Aorta (tissue), 5 donors: ENCODE measurements around the gene SPAG16. TPM values are rescaled to one million over a fixed set of nuclear protein-coding genes. Genes with fewer than 3 reads are reported as not detected.
A peak's percentile ranks its signal among the peaks of the same experiment; 100 is the strongest.
"Not testable (repeated sequence)": the region's sequence is repeated elsewhere in the genome, so short reads cannot be mapped to it uniquely, and the experiment has no call there.

ENCODE experiments used
- ATAC-seq: fragments of 200-7000 bp; cut with Tn5 transposase; one replicate; pipeline ENCODE4 v1.9.1; 2022; ENCODE audit warnings: moderate library complexity; ENCODE audit not compliant: low FRiP score
- DNase-seq, 2 donors: peaks; one replicate each; pipeline ENCODE4 v3.0.0-alpha.2; 2020
- H3K27ac ChIP-seq, 2 donors: one replicate each; pipeline ENCODE4 v1.5.1; 2013; ENCODE audit warnings: low read length in 2 of 2, mild to moderate bottlenecking in 2 of 2, moderate library complexity in 2 of 2, control low read depth in 1 of 2, inconsistent platforms in 1 of 2, low read depth in 1 of 2
- H3K27me3 ChIP-seq, 2 donors: one replicate each; pipeline ENCODE4 v1.6.1; 2013; ENCODE audit warnings: control low read depth in 1 of 2, low read length in 1 of 2, mild to moderate bottlenecking in 1 of 2, moderate library complexity in 1 of 2; ENCODE audit not compliant: insufficient read depth in 2 of 2, control insufficient read depth in 1 of 2
- H3K36me3 ChIP-seq, 2 donors: one replicate each; pipeline ENCODE4 v1.6.1; 2013; ENCODE audit warnings: control low read depth in 1 of 2, low read length in 1 of 2, mild to moderate bottlenecking in 1 of 2; ENCODE audit not compliant: insufficient read depth in 2 of 2, control insufficient read depth in 1 of 2
- H3K4me1 ChIP-seq, 2 donors: one replicate each; pipeline ENCODE4 v1.6.1; 2013; ENCODE audit warnings: low read length in 2 of 2, control low read depth in 1 of 2, mild to moderate bottlenecking in 1 of 2, moderate library complexity in 1 of 2; ENCODE audit not compliant: insufficient read depth in 2 of 2, control insufficient read depth in 1 of 2
- H3K4me3 ChIP-seq, 2 donors: one replicate each; pipeline ENCODE4 v1.5.1; 2013; ENCODE audit warnings: low read length in 2 of 2, control low read depth in 1 of 2, mild to moderate bottlenecking in 1 of 2
- H3K9me3 ChIP-seq: one replicate; pipeline ENCODE4 v1.6.1; 2013; ENCODE audit warnings: mild to moderate bottlenecking, low read length; ENCODE audit not compliant: control insufficient read depth
- WGBS, 2 donors: extraction: QIAGEN DNeasy Blood & Tissue Kit; methylation state at CpG; one replicate each; pipeline ENCODE4 v1.1.7; 2013; 5-methylcytosine and 5-hydroxymethylcytosine counted together
- intact Hi-C, 2 donors: fragments of 100-400 bp; cut with DNase I; formaldehyde crosslinking; loops; one replicate each; pipeline versions ENCODE4 v1.14.2 to v1.15.0; 2022
- polyA plus RNA-seq, 2 donors: library from polyadenylated mRNA; stranded (reverse); fragments of 200-250 nt; gene quantifications; one replicate each; pipeline ENCODE4 v1.2.3, GENCODE V29; 2013
- total RNA-seq, 2 donors: library from RNA; stranded (reverse); fragmentation: NEBNext Ultra II Directional; extraction: Animal tissue kit (Norgen Biotek cat#: 25700); gene quantifications; one replicate each; pipeline ENCODE4 v1.2.1, GENCODE V29; 2021
- donor health status: healthy with polysubstance abuse.
- donor health status: Bipolar disorder and iron deficiency.
- donor health status: DM: no; HTN: no; CAD: no.
- donor health status: DM: no; HTN: no; CAD: no.
- donor health status: DM: yes; HTN: yes; CAD: no.

SPAG16 gene
- total and polyA plus RNA-seq, 4 donors, result 23.7 to 36.1 (median 24.4) TPM

DNA sequence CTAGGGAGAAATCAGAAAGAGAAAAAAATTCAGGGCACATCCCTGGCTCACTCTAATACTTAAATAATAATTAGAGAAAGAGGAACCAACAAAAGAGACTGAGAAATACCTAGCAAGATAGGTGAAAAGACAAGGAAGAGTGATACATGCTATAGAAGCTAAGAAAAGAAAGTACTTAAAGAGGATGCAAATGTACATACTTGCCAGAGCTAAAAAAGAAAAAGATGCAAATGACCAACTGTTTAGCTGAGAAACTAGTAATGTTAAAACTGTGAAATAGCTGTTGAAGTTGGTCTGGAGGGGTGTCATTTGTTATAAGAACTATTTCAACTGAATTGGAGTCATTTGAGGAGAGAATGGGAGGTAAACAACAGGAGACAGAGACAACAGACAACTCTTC, 412.2 kb downstream of the SPAG16 start:
- no peaks in the 10 kb centered on the region for H3K36me3 ChIP-seq

DNA sequence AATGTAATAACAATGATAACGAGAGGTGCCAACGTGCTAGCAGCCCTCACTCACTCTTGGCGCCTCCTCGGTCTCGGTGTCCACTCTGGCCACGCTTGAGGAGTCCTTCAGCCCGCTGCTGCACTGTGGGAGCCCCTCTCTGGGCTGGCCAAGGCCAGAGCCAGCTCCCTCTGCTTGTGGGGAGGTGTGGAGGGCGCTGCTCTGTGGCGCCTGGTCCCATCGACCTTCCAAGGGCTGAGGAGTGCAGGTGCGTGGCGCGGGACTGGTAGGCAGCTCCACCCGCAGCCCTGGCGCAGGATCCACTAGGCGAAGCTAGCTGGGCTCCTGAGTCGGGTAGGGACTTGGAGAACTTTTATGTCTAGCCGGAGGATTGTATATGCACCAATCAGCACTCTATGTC, 417.1 kb downstream of the SPAG16 start:
- H3K36me3 ChIP-seq, H3K9me3 ChIP-seq, intact Hi-C loops, H3K4me3 ChIP-seq, DNase-seq, H3K27ac ChIP-seq, ATAC-seq, H3K4me1 ChIP-seq, H3K27me3 ChIP-seq: not testable (repeated sequence)
- 96 to 97% methylated on average over 18 of the region's 18 CpGs for WGBS, 2 donors

More for the DNA sequence above, 412.2 kb downstream of the SPAG16 start:
- DNase-seq (no peak), ATAC-seq (no peak)
- Histone ChIP-seq H3K4me1 (no peaks in the 10 kb centered on the region), H3K9me3 (no peaks in the 10 kb centered on the region), H3K4me3 (no peak overlapping the region), H3K27ac (no peak overlapping the region), H3K27me3 (no peaks in the 10 kb centered on the region)
- intact Hi-C loops, result no loop called here

DNA sequence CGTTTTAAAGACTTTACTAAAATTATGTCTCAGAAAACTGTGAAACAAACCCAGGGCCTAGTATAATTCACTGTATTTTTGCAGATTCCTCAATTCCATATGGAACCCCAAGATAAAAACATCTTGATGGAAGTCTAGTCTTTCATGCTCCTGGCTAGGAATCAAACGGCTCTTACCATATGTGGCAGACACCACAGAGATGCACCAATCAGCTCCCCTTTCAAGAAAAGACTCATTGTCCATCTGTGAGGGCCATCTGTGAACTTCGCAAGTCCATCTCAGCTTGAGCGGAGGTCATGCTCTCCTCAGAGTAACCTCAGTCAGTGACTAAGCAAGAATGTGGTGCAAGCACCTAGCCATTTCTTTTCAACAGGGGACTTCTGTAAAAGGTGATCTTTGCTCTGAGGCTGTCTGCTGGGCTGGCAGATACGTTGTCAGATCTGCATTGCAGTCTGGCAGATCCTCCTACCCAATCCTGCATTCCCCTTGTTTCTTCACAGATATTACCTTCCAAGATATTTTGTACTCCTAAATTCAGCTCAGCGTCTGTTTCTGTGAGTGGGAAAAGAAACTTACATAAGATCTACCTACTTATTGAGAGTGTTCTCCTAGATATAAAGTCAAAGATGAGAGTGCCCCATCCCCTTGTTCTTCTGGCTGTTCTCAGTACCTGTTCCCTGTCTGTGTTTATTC, 419.3 kb downstream of the SPAG16 start:
- Histone ChIP-seq H3K27ac (no peak overlapping the region), H3K36me3 (no peaks in the 10 kb centered on the region), H3K27me3 (no peaks in the 10 kb centered on the region), H3K9me3 (no peaks in the 10 kb centered on the region), H3K4me1 (no peaks in the 10 kb centered on the region), H3K4me3 (no peak overlapping the region)
- 81 to 86% methylated on average over 6 of the region's 6 CpGs for WGBS, 2 donors
- intact Hi-C loops, result no loop called here
- ATAC-seq (no peak), DNase-seq (no peak)

DNA sequence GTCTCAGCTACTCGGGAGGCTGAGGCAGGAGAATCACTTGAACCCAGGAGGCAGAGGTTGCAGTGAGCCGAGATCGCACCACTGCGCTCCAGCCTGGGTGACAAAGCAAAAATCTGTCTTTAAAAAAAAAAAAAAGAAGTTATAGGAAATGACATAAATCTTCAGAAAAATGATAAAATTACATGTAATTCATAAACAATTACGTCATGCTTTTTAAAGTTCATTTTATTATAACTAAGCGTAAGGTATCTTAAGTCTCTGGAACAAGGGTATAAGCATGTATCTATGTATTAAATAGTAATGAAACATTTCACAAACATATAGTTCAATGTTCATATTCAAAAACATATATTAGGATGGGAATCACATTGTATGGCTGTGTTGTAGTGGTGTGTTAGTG, 425.9 kb downstream of the SPAG16 start:
- H3K9me3 ChIP-seq, result no peaks in the 10 kb centered on the region
- no peak for ATAC-seq
- intact Hi-C loops, result no loop called here
- H3K4me3 ChIP-seq, result no peak overlapping the region
- H3K27me3 ChIP-seq, result no peaks in the 10 kb centered on the region
- no peaks in the 10 kb centered on the region for H3K36me3 ChIP-seq
- no peak overlapping the region for H3K27ac ChIP-seq
- no peaks in the 10 kb centered on the region for H3K4me1 ChIP-seq
- WGBS, 2 donors, result 94 to 95% methylated on average over 6 of the region's 6 CpGs
- no peak for DNase-seq

DNA sequence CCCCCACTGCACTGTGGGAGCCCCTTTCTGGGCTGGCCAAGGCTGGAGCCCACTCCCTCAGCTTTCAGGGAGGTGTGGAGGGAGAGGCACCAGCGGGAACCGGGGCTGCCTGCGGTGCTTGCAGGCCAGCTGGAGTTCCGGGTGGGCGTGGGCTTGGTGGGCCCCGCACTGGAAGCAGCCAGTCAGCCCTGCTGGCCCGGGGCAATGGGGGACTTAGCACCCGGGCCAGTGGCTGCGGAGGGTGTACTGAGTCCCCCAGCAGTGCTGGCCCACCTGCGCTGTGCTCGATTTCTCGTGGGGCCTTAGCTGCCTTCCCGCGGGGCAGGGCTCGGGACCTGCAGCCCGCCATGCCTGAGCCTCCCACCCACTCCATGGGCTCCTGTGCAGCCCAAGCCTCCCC, 434.1 kb downstream of the SPAG16 start:
- WGBS, 2 donors, result 97 to 100% methylated on average over 9 to 16 of the region's 16 CpGs

DNA sequence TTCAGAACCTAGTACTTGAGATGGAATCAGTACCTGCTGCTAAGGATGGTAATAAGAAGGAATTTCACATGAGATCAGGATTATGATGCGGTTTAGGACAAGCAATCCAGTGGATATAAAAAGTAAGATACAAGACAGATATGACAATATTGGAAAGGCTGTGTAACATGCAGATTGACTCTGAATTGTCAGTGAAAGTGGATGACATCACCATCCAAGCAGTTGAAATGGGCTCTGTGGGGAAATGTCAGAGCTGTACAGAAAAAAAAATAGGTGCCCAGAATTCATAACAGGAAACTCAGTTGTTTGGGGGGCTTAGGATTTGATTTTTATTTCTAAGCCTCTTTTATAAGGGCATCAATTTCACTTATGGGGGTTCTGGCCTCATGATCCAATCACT, 438.3 kb downstream of the SPAG16 start:
- Histone ChIP-seq H3K27ac (no peak overlapping the region), H3K36me3 (no peaks in the 10 kb centered on the region), H3K9me3 (no peaks in the 10 kb centered on the region), H3K4me3 (no peak overlapping the region), H3K27me3 (no peaks in the 10 kb centered on the region), H3K4me1 (no peaks in the 10 kb centered on the region)
- intact Hi-C loops, result no loop called here
- DNase-seq (no peak), ATAC-seq (no peak)
- WGBS, 2 donors, result 88 to 93% methylated on average over 1 of the region's 1 CpG

More for the DNA sequence above, 434.1 kb downstream of the SPAG16 start:
- H3K9me3 ChIP-seq, H3K4me3 ChIP-seq, DNase-seq, ATAC-seq, intact Hi-C loops, H3K27me3 ChIP-seq, H3K27ac ChIP-seq, H3K4me1 ChIP-seq, H3K36me3 ChIP-seq: not testable (repeated sequence)

DNA sequence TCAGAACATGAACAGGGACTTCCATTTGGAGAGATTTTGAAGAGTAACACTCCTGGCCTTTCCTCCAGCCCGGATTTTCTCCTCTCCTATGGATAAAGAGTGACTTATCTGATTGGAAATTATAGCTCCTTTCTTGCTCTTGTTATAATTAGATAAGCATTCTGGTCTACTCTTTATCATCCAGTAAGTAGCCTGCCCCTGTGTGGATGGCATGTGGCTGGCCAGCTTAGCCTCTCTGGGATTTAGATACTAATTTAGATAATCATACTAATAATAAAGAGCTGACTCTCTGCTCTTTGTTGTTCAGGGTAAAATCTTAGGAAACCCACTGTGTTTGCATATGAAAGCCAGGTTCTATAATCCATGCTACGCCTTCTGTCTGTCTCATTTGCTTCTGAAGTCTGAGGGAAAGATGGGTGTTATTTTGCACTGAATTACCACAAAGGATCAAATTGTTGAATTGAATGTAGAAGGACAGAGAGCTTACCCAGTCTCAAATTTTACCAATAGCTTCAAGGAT, 438.8 kb downstream of the SPAG16 start:
- no peaks in the 10 kb centered on the region for H3K27me3 ChIP-seq
- H3K36me3 ChIP-seq, result no peaks in the 10 kb centered on the region
- H3K9me3 ChIP-seq, result no peaks in the 10 kb centered on the region
- no peaks in the 10 kb centered on the region for H3K4me1 ChIP-seq
- intact Hi-C loops, result no loop called here
- H3K27ac ChIP-seq, result no peak overlapping the region
- no peak overlapping the region for H3K4me3 ChIP-seq
- no peak for ATAC-seq
- no peak for DNase-seq
- 56 to 63% methylated on average over 2 of the region's 2 CpGs for WGBS, 2 donors

DNA sequence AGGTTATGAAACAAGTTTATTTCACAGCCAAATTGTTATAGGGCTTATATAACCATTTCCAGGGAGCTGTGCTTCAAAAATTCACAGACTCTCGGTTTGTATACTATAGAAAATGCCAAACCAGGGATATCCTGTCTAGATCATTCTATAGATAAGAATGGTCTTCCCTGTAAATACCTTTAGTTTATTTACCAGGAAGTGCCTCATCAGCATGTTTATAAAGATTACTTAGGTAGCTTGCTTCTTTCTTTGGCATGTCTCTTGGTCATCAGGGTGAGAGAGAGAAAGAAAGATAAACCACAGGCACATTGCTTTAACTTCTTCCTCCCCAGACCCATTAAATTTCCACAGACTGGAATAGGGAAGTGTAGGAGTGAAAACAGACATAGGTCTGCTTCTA, 439.4 kb downstream of the SPAG16 start:
- H3K4me1 ChIP-seq, result no peaks in the 10 kb centered on the region
- H3K27ac ChIP-seq, result no peak overlapping the region
- 9 to 12% methylated on average over 1 of the region's 1 CpG for WGBS, 2 donors
- no peak overlapping the region for H3K4me3 ChIP-seq
- ATAC-seq (no peak), DNase-seq (no peak)
- H3K9me3 ChIP-seq, result no peaks in the 10 kb centered on the region
- intact Hi-C loops, result no loop called here
- H3K36me3 ChIP-seq, result no peaks in the 10 kb centered on the region
- no peaks in the 10 kb centered on the region for H3K27me3 ChIP-seq

DNA sequence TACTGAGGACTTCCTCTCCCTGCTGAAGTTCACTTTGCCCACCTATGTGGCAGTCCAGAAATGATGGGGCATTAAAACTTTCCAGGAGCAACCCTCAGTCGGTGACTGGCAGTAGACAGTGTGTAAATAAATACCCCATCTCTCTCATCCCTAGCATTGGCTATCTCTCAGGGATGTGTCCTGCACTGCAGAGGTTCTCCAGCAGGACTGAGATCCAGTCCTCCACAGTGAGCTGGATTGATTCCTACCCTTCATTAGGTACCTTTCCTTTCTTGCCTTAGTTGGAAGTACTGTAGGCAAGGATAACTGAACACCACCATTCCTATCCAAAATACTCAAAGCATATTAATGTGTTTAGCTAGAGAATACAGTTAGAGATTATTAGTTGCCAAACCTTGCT, 441.8 kb downstream of the SPAG16 start:
- no peaks in the 10 kb centered on the region for H3K4me1 ChIP-seq
- no peaks in the 10 kb centered on the region for H3K36me3 ChIP-seq
- ATAC-seq (peak; percentile 27), DNase-seq (no peak)
- no peak overlapping the region for H3K4me3 ChIP-seq
- H3K27ac ChIP-seq, result no peak overlapping the region
- no peaks in the 10 kb centered on the region for H3K27me3 ChIP-seq
- H3K9me3 ChIP-seq, result no peaks in the 10 kb centered on the region
- intact Hi-C loops, result no loop called here
- WGBS, 2 donors, result 90 to 92% methylated on average over 1 of the region's 1 CpG
